Lung (tissue), 12 donors: ENCODE data around the gene CPT1B. TPM values are rescaled to one million over a fixed set of nuclear protein-coding genes. Genes with fewer than 3 reads are reported as not detected.

ENCODE experiments used
- ATAC-seq: fragments of 200-7000 bp; cut with Tn5 transposase; one replicate; pipeline ENCODE4 v1.9.1; 2020; ENCODE audit warnings: moderate number of reproducible peaks; ENCODE audit not compliant: insufficient read depth, low FRiP score
- DNase-seq, 3 donors: peaks; one replicate each; pipeline ENCODE4 v3.0.0-alpha.2; 2013 to 2017
- H3K27ac ChIP-seq, 2 donors: one replicate each; pipeline ENCODE4 v1.5.1; 2013; ENCODE audit warnings: mild to moderate bottlenecking in 2 of 2, moderate library complexity in 2 of 2, control low read depth in 1 of 2, inconsistent platforms in 1 of 2, low read depth in 1 of 2, low read length in 1 of 2
- H3K27me3 ChIP-seq, 3 donors: one replicate each; pipeline ENCODE4 v1.5.1; 2013; ENCODE audit warnings: low read length in 2 of 3; ENCODE audit not compliant: control insufficient read depth in 3 of 3, insufficient read depth in 3 of 3
- H3K36me3 ChIP-seq, 4 donors: one replicate each; pipeline ENCODE4 v1.5.1; 2013; ENCODE audit warnings: low read length in 4 of 4, mild to moderate bottlenecking in 1 of 4, moderate library complexity in 1 of 4; ENCODE audit not compliant: control insufficient read depth in 4 of 4, insufficient read depth in 4 of 4
- H3K4me1 ChIP-seq, 5 donors: one replicate each; pipeline ENCODE4 v1.5.1; 2013; ENCODE audit warnings: low read length in 5 of 5, mild to moderate bottlenecking in 2 of 5, moderate library complexity in 1 of 5; ENCODE audit not compliant: control insufficient read depth in 5 of 5, insufficient read depth in 5 of 5
- H3K4me3 ChIP-seq: one replicate; pipeline ENCODE4 v1.5.1; 2013; ENCODE audit warnings: mild to moderate bottlenecking, control low read depth, moderate library complexity
- H3K9ac ChIP-seq, 2 donors: one replicate each; pipeline ENCODE4 v1.5.1; 2013; ENCODE audit warnings: low read length in 2 of 2, control low read depth in 1 of 2; ENCODE audit not compliant: insufficient read depth in 1 of 2
- H3K9me3 ChIP-seq, 4 donors: one replicate each; pipeline ENCODE4 v1.5.1; 2013; ENCODE audit warnings: low read length in 3 of 4, mild to moderate bottlenecking in 1 of 4, moderate library complexity in 1 of 4; ENCODE audit not compliant: control insufficient read depth in 4 of 4, insufficient read depth in 3 of 4
- WGBS, 2 donors: extraction: QIAGEN DNeasy Blood & Tissue Kit; methylation state at CpG; one replicate each; pipeline ENCODE4 v1.1.7; 2013; 5-methylcytosine and 5-hydroxymethylcytosine counted together
- polyA plus RNA-seq, 2 donors: library from polyadenylated mRNA; stranded (reverse); fragments of 200-250 nt; gene quantifications; one replicate each; pipeline ENCODE4 v1.2.1, GENCODE V29; 2013
- total RNA-seq, 2 donors: library from RNA; depleted of rRNA in 1 of 2; stranded (reverse); fragments of >200 nt in 1 of 2; gene quantifications; one replicate each; pipeline ENCODE4 v1.2.1, GENCODE V29; 2014 to 2021
- TF ChIP-seq, protein P1 (sequence below): IDR thresholded peaks from 2 replicates; pipeline ENCODE4 v1.5.1; 2012; ENCODE audit warnings: mild to moderate bottlenecking; ENCODE audit errors: control extremely low read depth, extremely low read depth
- donor health status: control.
- donor health status: control.
- donor health status: Bipolar disorder and iron deficiency.
- donor health status: healthy.
- donor health status: DM: yes; HTN: yes; CAD: no.

CPT1B gene
- total and polyA plus RNA-seq, 4 donors = 5.7 to 21.2 (median 13.2) TPM

DNA sequence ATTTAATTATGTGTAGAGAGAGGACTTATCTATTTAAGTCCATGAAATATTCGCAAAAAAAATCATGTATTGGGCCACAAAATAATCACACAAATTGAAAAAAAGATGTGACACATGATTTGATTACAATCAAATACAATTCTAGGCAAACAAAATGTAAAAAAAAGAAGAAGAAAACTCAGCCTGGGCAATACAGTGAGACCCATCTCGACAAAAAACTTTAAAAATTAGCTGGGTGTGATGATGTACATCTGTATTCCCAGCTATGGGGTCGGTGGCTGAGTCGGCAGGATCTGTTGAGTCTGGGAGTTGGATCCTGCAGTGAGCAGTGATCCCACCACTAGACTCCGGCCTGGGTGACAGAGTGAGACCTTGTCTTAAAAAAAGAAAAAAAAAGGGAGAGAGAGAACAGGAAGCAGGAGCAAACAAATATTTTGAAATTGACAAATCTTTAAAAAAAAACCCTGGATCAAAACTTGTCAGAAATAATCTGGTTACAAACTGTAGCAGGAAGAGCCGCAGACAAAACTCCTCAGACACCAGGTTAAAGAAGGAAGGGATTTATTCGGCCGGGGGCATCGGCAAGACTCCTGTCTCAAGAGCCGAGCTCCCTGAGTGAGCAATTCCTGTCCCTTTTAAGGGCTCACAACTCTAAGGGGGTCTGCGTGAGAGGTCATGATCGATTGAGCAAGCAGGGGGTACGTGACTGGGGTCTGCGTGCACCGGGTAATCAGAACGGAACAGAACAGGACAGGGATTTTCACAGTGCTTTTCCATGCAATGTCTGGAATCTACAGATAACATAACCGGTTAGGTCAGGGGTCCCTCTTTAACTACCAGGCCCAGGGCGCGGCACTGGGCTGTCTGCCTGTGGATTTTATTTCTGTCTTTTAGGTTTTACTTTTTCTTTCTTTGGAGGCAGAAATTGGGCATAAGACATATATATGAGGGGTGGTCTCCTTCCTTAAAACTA is 45.1 kb downstream of the CPT1B start:
- Histone ChIP-seq H3K9me3 (no peaks in the 10 kb centered on the region), H3K36me3 (peaks cover 0 to 1% (median 0%) of the 10 kb centered on the region in 4 donors), H3K27me3 (peaks cover 0 to 38% (median 29%) of the 10 kb centered on the region in 3 donors), H3K27ac (peak overlapping the region in 1 of 2 donors; percentile 83), H3K4me1 (peaks cover 0 to 26% (median 10%) of the 10 kb centered on the region in 5 donors), H3K4me3 (no peak overlapping the region), H3K9ac (no peak overlapping the region)
- ATAC-seq (no peak), DNase-seq (peak in 1 of 3 donors; percentile 16)
- WGBS, 2 donors = 62 to 76% methylated on average over 19 of the region's 19 CpGs
- TF ChIP-seq, protein P1, sequence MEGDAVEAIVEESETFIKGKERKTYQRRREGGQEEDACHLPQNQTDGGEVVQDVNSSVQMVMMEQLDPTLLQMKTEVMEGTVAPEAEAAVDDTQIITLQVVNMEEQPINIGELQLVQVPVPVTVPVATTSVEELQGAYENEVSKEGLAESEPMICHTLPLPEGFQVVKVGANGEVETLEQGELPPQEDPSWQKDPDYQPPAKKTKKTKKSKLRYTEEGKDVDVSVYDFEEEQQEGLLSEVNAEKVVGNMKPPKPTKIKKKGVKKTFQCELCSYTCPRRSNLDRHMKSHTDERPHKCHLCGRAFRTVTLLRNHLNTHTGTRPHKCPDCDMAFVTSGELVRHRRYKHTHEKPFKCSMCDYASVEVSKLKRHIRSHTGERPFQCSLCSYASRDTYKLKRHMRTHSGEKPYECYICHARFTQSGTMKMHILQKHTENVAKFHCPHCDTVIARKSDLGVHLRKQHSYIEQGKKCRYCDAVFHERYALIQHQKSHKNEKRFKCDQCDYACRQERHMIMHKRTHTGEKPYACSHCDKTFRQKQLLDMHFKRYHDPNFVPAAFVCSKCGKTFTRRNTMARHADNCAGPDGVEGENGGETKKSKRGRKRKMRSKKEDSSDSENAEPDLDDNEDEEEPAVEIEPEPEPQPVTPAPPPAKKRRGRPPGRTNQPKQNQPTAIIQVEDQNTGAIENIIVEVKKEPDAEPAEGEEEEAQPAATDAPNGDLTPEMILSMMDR = no peak

DNA sequence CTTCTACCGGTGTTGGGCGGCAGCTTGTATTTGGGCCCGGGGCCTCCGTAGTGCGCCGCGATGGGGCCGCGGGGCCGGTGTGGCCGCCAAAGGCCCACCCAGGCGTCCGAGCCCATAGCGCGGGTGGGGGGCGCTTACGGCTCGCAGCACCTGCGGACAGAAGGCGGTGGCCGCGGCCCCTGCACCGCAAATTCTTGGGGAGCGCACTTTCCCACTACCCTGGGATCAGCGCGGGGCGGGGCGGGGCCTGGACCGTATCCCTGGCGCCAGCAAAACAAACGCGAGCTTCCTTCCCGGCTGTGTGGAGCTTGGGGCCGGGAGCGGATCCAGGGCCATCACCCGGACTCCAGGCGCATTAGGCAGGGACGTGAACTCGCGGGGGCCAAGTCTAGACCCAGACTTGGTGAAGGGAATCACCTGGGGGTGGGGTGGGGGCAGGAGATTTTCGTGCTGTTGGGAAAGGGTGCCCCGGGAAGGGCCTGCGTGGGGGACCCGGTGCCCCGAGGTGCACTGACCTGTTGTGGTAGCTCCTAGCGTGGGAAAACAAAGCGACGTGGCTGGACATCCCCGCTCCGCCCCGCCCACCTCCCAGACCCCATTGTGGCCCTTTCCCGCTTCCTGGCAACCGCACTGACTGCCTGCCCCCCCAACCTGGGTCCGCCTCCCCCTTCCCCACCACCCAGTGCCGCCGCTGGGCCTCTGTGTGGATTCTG is 46.1 kb downstream of the CPT1B start:
- Histone ChIP-seq H3K27ac (peak overlapping the region; percentile 95 to 99), H3K27me3 (peaks cover 0 to 38% (median 25%) of the 10 kb centered on the region in 3 donors), H3K36me3 (peaks cover 0 to 1% (median 0%) of the 10 kb centered on the region in 4 donors), H3K9me3 (no peaks in the 10 kb centered on the region), H3K9ac (no peak overlapping the region), H3K4me1 (peaks cover 0 to 26% (median 14%) of the 10 kb centered on the region in 5 donors), H3K4me3 (peak overlapping the region; percentile 64)
- peak; percentile 79 to 84 (median 81) for DNase-seq
- WGBS, 2 donors = 2 to 3% methylated on average over 52 to 56 of the region's 56 CpGs
- TF ChIP-seq, protein P1 = no peak
- ATAC-seq = peak; percentile 29

DNA sequence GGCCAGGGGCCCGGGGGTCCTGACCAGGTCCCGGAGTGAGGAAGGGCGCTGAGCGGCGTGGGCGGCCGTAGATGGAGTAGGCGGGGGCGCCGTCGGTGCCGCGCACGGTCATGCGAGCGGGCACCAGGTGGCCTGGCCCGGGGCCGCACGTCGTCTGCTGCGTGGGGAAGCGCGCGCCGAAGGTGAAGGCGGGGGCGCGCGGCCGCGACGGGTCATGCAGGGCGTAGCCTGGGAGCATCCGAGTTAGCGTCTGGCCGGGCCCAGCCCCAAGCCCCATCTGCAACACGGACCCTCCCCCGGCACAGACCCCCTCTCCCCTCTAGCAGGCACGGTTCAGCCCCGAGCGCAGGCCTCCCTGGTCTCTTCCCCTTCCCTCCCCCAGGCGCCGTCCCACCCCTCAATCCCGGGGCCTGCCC is 46.7 kb downstream of the CPT1B start:
- ATAC-seq = peak; percentile 13

More for the DNA sequence above, 46.7 kb downstream of the CPT1B start:
- H3K36me3 ChIP-seq = peaks cover 0 to 1% (median 0%) of the 10 kb centered on the region in 4 donors
- TF ChIP-seq, protein P1 = no peak
- peak overlapping the region; percentile 64 for H3K4me3 ChIP-seq
- no peak overlapping the region for H3K9ac ChIP-seq
- H3K27ac ChIP-seq = peak overlapping the region; percentile 95 to 99
- peaks cover 0 to 38% (median 25%) of the 10 kb centered on the region in 3 donors for H3K27me3 ChIP-seq
- no peak for DNase-seq
- H3K4me1 ChIP-seq = peaks cover 0 to 30% (median 19%) of the 10 kb centered on the region in 5 donors
- 0% methylated on average over 33 to 44 of the region's 44 CpGs for WGBS, 2 donors
- no peaks in the 10 kb centered on the region for H3K9me3 ChIP-seq
